WTC11 (cell line): ENCODE results near the gene TMEM154. TPM values are rescaled to one million over a fixed set of nuclear protein-coding genes. Genes with fewer than 3 reads are reported as not detected.

Source experiments
- ATAC-seq: fragments of 200-7000 bp; cut with Tn5 transposase; 2 replicates; pipeline ENCODE4 v1.10.0; 2021; ENCODE audit warnings: mild to moderate bottlenecking, moderate library complexity
- CTCF ChIA-PET: fragments of 300-600 bp; sonication (Branson Sonifier 250); formaldehyde crosslinking; loops from one replicate; lab custom pipeline; 2021; ENCODE audit warnings: antibody characterized with exemption; lab: Charles Lee
- POLR2A ChIA-PET: fragments of 350-600 bp; sonication (Branson Sonifier 250); formaldehyde crosslinking; loops from one replicate; lab custom pipeline; 2021; ENCODE audit warnings: antibody characterized with exemption; lab: Charles Lee
- DNase-seq: peaks from one replicate; pipeline ENCODE4 v3.0.0; 2021; ENCODE audit warnings: low spot score
- H3K27ac Mint-ChIP-seq: 2 replicates; pipeline ENCODE4 v1.8.0; 2021; ENCODE audit warnings: mixed read lengths
- H3K27me3 Mint-ChIP-seq: 2 replicates; pipeline ENCODE4 v1.8.0; 2021; ENCODE audit warnings: low read depth, mild to moderate bottlenecking, moderate library complexity, mixed read lengths
- H3K36me3 Mint-ChIP-seq: 2 replicates; pipeline ENCODE4 v1.8.0; 2021; ENCODE audit warnings: mixed read lengths
- H3K4me1 Mint-ChIP-seq: 2 replicates; pipeline ENCODE4 v1.8.0; 2022; ENCODE audit warnings: mixed read lengths
- H3K4me3 Mint-ChIP-seq: 2 replicates; pipeline ENCODE4 v1.8.0; 2021; ENCODE audit warnings: mild to moderate bottlenecking, moderate library complexity, mixed read lengths
- H3K9me3 Mint-ChIP-seq: 2 replicates; pipeline ENCODE4 v1.8.0; 2021; ENCODE audit warnings: mixed read lengths
- ARID4B ChIP-seq: sonication (generic); formaldehyde crosslinking; IDR thresholded peaks from 2 replicates; pipeline ENCODE4 v1.8.0; 2023; ENCODE audit warnings: missing genetic modification reagents, mild to moderate bottlenecking, borderline replicate concordance
- ETV6 ChIP-seq: sonication (generic); formaldehyde crosslinking; IDR thresholded peaks from 2 replicates; pipeline ENCODE4 v1.8.1; 2022; ENCODE audit warnings: mild to moderate bottlenecking, missing genetic modification reagents
- FOXP1 ChIP-seq: sonication (generic); formaldehyde crosslinking; IDR thresholded peaks from 2 replicates; pipeline ENCODE4 v1.8.0; 2022; ENCODE audit warnings: missing genetic modification reagents, mild to moderate bottlenecking, moderate library complexity, borderline replicate concordance
- JUN ChIP-seq: sonication (generic); formaldehyde crosslinking; IDR thresholded peaks from 2 replicates; pipeline ENCODE4 v1.8.0; 2023; ENCODE audit warnings: mild to moderate bottlenecking, missing genetic modification reagents
- MXD4 ChIP-seq: fragments of 250-450 bp; sonication (Bioruptor Pico); IDR thresholded peaks from 2 replicates; pipeline ENCODE4 v1.8.0; 2021; ENCODE audit warnings: mild to moderate bottlenecking, moderate library complexity, borderline replicate concordance
- NFE2L1 ChIP-seq: sonication (generic); formaldehyde crosslinking; IDR thresholded peaks from 2 replicates; pipeline ENCODE4 v1.8.1; 2023; ENCODE audit warnings: missing genetic modification reagents
- PRDM15 ChIP-seq: sonication (generic); formaldehyde crosslinking; IDR thresholded peaks from 2 replicates; pipeline ENCODE4 v1.8.0; 2022; ENCODE audit warnings: missing genetic modification reagents
- SOX15 ChIP-seq: fragments of 250-450 bp; sonication (Bioruptor Pico); IDR thresholded peaks from 2 replicates; pipeline ENCODE4 v1.9.0; 2021; ENCODE audit warnings: mild to moderate bottlenecking
- TP53 ChIP-seq: sonication (generic); formaldehyde crosslinking; IDR thresholded peaks from 2 replicates; pipeline ENCODE4 v1.8.1; 2023; ENCODE audit warnings: mild to moderate bottlenecking, missing genetic modification reagents
- ZNF121 ChIP-seq: sonication (generic); formaldehyde crosslinking; IDR thresholded peaks from 2 replicates; pipeline ENCODE4 v1.8.0; 2023; ENCODE audit warnings: missing genetic modification reagents
- ZNF138 ChIP-seq: sonication (generic); formaldehyde crosslinking; conservative IDR thresholded peaks from 2 replicates; pipeline ENCODE4 v1.8.1; 2022; ENCODE audit warnings: mild to moderate bottlenecking, moderate library complexity, missing genetic modification reagents
- total RNA-seq: library from RNA; stranded (reverse); gene quantifications from 3 replicates; pipeline ENCODE4 v1.2.3, GENCODE V29; 2021
- TF ChIP-seq, protein P1 (sequence below): fragments of 250-450 bp; sonication (Bioruptor Pico); IDR thresholded peaks from 2 replicates; pipeline ENCODE4 v1.9.0; 2021; ENCODE audit warnings: mild to moderate bottlenecking
- TF ChIP-seq, protein P2 (sequence below): sonication (generic); formaldehyde crosslinking; IDR thresholded peaks from 2 replicates; pipeline ENCODE4 v1.8.1; 2023; ENCODE audit warnings: mild to moderate bottlenecking, missing genetic modification reagents, moderate library complexity
- TF ChIP-seq, protein P3 (sequence below): sonication (generic); formaldehyde crosslinking; IDR thresholded peaks from 2 replicates; pipeline ENCODE4 v1.8.1; 2023; ENCODE audit warnings: mild to moderate bottlenecking, missing genetic modification reagents, borderline replicate concordance
- TF ChIP-seq, protein P4 (sequence below): sonication (generic); formaldehyde crosslinking; IDR thresholded peaks from 2 replicates; pipeline ENCODE4 v1.8.0; 2022; ENCODE audit warnings: mild to moderate bottlenecking, missing genetic modification reagents

The TMEM154 gene
- total RNA-seq, 1 experiment from 2014 or later, result 2.1 TPM

DNA sequence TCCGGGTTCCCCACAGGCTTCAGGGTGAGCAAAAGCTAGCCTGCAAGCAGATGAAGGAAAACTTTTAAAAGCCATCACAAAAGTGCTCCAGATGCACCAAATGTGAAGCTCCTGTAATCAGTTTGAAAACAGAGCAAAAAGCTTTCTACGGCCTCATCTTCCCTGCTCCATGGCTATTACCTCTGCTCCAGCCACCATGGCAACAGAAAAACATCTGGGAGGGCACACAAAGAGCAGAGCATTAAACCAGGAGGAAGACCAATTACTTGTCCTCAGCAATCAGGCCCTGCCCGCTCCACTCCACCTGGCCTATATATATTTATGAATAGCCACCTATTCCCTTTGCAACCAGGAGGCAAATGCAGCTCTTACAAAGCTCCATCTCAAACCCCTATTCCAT lies 33.6 kb downstream of the TMEM154 start:
- POLR2A ChIA-PET, result no interaction called here
- no peak overlapping the region for H3K4me3 Mint-ChIP-seq
- no peaks in the 10 kb centered on the region for H3K27me3 Mint-ChIP-seq
- DNase-seq (no peak), ATAC-seq (peak; percentile 16; the same call in 1 of the 2 replicates)
- CTCF ChIA-PET, result interaction anchor here (0.6 to 2.1 kb wide), 3 partner anchors 9 to 88 kb away, joined by 3 to 7 read pairs (median 3); no protein-coding TSS in a partner anchor
- H3K4me1 Mint-ChIP-seq, result peaks cover 39% of the 10 kb centered on the region
- H3K36me3 Mint-ChIP-seq, result no peaks in the 10 kb centered on the region
- no peak for TF ChIP-seq MXD4 (CRISPR knock-in tag)
- no peak for TF ChIP-seq PRDM15 (CRISPR knock-in tag)
- TF ChIP-seq NFE2L1 (CRISPR knock-in tag), result no peak
- TF ChIP-seq ETV6 (CRISPR knock-in tag), result no peak
- TF ChIP-seq, protein P1, sequence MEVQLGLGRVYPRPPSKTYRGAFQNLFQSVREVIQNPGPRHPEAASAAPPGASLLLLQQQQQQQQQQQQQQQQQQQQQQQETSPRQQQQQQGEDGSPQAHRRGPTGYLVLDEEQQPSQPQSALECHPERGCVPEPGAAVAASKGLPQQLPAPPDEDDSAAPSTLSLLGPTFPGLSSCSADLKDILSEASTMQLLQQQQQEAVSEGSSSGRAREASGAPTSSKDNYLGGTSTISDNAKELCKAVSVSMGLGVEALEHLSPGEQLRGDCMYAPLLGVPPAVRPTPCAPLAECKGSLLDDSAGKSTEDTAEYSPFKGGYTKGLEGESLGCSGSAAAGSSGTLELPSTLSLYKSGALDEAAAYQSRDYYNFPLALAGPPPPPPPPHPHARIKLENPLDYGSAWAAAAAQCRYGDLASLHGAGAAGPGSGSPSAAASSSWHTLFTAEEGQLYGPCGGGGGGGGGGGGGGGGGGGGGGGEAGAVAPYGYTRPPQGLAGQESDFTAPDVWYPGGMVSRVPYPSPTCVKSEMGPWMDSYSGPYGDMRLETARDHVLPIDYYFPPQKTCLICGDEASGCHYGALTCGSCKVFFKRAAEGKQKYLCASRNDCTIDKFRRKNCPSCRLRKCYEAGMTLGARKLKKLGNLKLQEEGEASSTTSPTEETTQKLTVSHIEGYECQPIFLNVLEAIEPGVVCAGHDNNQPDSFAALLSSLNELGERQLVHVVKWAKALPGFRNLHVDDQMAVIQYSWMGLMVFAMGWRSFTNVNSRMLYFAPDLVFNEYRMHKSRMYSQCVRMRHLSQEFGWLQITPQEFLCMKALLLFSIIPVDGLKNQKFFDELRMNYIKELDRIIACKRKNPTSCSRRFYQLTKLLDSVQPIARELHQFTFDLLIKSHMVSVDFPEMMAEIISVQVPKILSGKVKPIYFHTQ (CRISPR knock-in tag), result no peak
- TF ChIP-seq JUN (CRISPR knock-in tag), result no peak
- TF ChIP-seq SOX15 (CRISPR knock-in tag), result no peak
- TF ChIP-seq TP53 (CRISPR knock-in tag), result no peak
- H3K27ac Mint-ChIP-seq, result no peak overlapping the region
- H3K9me3 Mint-ChIP-seq, result no peaks in the 10 kb centered on the region; the same call in 1 of the 2 replicates

DNA sequence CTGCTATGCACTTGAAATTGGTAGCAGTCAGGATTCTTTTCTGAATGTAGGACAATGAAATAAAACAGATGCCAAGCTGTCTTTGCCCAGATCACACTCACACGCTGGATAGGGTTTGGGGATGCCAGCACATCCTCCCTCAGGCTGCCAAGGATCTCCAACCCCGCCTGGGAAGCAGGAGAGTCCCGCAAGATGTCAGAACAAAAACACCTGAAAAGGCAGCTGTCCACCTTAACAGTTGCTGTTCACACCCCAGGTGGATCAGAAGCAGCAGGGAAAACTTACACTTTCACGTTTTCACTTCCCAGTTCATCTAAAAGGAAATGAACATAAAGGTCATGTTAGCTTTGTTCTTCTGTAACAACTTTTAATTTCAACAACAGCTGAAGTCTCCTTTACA lies 35.7 kb downstream of the TMEM154 start:
- no peak overlapping the region for H3K4me3 Mint-ChIP-seq
- ChIA-PET POLR2A (interaction anchor here (1.2 kb wide), 1 partner anchor 108 kb away, joined by 3 read pairs; the partner anchor contains the start of gene FBXW7), CTCF (interaction anchor here (0.6 to 2.2 kb wide), 7 partner anchors 23 to 143 kb away, joined by 3 to 16 read pairs (median 3); partner anchors contain the start of gene TMEM154)
- TF ChIP-seq, protein P2, sequence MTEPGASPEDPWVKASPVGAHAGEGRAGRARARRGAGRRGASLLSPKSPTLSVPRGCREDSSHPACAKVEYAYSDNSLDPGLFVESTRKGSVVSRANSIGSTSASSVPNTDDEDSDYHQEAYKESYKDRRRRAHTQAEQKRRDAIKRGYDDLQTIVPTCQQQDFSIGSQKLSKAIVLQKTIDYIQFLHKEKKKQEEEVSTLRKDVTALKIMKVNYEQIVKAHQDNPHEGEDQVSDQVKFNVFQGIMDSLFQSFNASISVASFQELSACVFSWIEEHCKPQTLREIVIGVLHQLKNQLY (CRISPR knock-in tag), result no peak
- TF ChIP-seq ZNF138 (CRISPR knock-in tag) (no peak), ZNF121 (CRISPR knock-in tag) (no peak), FOXP1 (CRISPR knock-in tag) (no peak), ARID4B (no peak)
- TF ChIP-seq, protein P3, sequence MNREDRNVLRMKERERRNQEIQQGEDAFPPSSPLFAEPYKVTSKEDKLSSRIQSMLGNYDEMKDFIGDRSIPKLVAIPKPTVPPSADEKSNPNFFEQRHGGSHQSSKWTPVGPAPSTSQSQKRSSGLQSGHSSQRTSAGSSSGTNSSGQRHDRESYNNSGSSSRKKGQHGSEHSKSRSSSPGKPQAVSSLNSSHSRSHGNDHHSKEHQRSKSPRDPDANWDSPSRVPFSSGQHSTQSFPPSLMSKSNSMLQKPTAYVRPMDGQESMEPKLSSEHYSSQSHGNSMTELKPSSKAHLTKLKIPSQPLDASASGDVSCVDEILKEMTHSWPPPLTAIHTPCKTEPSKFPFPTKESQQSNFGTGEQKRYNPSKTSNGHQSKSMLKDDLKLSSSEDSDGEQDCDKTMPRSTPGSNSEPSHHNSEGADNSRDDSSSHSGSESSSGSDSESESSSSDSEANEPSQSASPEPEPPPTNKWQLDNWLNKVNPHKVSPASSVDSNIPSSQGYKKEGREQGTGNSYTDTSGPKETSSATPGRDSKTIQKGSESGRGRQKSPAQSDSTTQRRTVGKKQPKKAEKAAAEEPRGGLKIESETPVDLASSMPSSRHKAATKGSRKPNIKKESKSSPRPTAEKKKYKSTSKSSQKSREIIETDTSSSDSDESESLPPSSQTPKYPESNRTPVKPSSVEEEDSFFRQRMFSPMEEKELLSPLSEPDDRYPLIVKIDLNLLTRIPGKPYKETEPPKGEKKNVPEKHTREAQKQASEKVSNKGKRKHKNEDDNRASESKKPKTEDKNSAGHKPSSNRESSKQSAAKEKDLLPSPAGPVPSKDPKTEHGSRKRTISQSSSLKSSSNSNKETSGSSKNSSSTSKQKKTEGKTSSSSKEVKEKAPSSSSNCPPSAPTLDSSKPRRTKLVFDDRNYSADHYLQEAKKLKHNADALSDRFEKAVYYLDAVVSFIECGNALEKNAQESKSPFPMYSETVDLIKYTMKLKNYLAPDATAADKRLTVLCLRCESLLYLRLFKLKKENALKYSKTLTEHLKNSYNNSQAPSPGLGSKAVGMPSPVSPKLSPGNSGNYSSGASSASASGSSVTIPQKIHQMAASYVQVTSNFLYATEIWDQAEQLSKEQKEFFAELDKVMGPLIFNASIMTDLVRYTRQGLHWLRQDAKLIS (CRISPR knock-in tag), result no peak
- TF ChIP-seq, protein P4, sequence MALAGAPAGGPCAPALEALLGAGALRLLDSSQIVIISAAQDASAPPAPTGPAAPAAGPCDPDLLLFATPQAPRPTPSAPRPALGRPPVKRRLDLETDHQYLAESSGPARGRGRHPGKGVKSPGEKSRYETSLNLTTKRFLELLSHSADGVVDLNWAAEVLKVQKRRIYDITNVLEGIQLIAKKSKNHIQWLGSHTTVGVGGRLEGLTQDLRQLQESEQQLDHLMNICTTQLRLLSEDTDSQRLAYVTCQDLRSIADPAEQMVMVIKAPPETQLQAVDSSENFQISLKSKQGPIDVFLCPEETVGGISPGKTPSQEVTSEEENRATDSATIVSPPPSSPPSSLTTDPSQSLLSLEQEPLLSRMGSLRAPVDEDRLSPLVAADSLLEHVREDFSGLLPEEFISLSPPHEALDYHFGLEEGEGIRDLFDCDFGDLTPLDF (CRISPR knock-in tag), result no peak
- H3K27me3 Mint-ChIP-seq, result no peaks in the 10 kb centered on the region
- DNase-seq (no peak), ATAC-seq (no peak)
- peaks cover 55% of the 10 kb centered on the region for H3K4me1 Mint-ChIP-seq
- H3K36me3 Mint-ChIP-seq, result no peaks in the 10 kb centered on the region
- H3K9me3 Mint-ChIP-seq, result no peaks in the 10 kb centered on the region
- H3K27ac Mint-ChIP-seq, result peak overlapping the region; percentile 18; the same call in 1 of the 2 replicates
